Measurements from ENCODE around the gene ILK.

DNA sequence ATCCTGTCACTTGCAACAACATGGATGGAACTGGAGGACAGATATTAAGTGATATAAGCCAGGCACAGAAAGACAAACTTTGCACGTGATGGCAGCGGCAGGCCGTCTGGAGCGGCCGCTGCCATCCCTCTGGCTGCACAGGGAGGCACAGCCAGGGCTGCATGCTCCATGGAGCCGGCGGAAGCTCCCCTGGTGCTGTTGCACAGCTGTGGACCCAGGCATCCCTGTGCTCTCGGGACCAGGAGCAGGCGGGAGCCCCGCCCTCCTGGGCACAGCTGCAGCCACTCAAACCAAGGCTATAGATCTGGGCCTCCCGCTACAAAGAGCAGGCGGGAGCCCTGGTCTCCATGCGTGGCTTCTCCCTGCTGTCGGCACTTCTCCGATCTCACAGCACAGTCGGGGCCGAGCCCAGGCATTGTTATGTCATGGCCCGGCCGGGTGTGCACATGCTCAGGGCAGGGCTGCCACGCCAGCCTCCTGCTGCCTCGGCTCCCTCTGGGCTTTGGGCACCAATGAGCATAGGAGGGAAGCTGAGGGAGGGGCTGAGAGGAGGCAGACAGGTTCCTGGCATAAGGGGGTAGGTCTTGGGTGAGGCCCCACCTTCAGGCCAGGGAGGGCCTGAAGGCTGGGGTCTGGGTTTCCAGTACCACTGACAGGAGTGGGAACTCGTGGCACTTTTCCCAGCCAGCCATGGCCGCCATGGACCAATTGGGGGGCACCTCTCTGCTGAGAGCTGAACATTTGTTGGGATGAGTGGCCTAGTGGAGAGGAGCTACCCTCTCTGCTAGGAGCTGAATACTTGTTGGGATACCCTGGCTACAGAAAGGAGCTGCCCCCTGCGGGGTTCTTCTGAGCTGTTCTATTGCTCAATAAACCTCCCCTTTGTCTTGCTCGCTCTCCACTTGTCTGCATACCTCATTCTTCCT is 16.9 kb upstream of the ILK start:
- TF ChIP-seq CTCF (IDR thresholded peaks at IDR 0.05 in 2 of 3, conservative IDR thresholded peaks at IDR 0.05 in 1 of 3; ENCODE audit: borderline replicate concordance in 1 of 3, insufficient read depth in 1 of 3, low read depth in 2 of 3, low read length in 2 of 3) (no peak), TCF7L2 (IDR thresholded peaks at IDR 0.05; ENCODE audit: borderline replicate concordance, extremely low read depth, insufficient read depth, insufficient read length) (no peak), POLR2A (IDR thresholded peaks at IDR 0.05; ENCODE audit: borderline replicate concordance, extremely low read depth, insufficient read depth, insufficient read length) (no peak), SIN3A (IDR thresholded peaks at IDR 0.05; ENCODE audit: low read depth) (no peak), EZH2phosphoT487 (IDR thresholded peaks at IDR 0.05; ENCODE audit: borderline replicate concordance) (no peak), FOSL1 (IDR thresholded peaks at IDR 0.05; ENCODE audit: low read depth) (no peak), SRF (IDR thresholded peaks at IDR 0.05; ENCODE audit: low read depth) (no peak), SP1 (IDR thresholded peaks at IDR 0.05; ENCODE audit: low read depth) (no peak), EZH2 (IDR thresholded peaks at IDR 0.05) (no peak), POLR2AphosphoS5 (IDR thresholded peaks at IDR 0.05; ENCODE audit: low read depth, low read length) (no peak)
- TF ChIP-seq, protein P1, sequence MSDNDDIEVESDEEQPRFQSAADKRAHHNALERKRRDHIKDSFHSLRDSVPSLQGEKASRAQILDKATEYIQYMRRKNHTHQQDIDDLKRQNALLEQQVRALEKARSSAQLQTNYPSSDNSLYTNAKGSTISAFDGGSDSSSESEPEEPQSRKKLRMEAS (IDR thresholded peaks at IDR 0.05) = no peak

All from HCT116 (cell line).